Stimulated activated CD4-positive, alpha-beta T cell treated with anti-CD3 and anti-CD28 coated beads, Interleukin-1b, Interleukin-23, amount 100 ng/mL, for 1 hour (primary cell): ENCODE data around the gene OSMR.

Source experiments
- DNase-seq, 2 donors: peaks; one replicate each; pipeline ENCODE4 v3.0.0-alpha.2; 2020; ENCODE audit warnings: low read depth in 2 of 2

The OSMR gene

GRCh38 chr5:38925154-38925925, 79.5 kb downstream of the OSMR start:
- no peak for DNase-seq

- no peak for DNase-seq
These were observed 80.3 kb downstream of the OSMR start for GRCh38 chr5:38926121-38926520.

GRCh38 chr5:38927470-38927869, 81.7 kb downstream of the OSMR start:
- DNase-seq: no peak

GRCh38 chr5:38929838-38930237, 84.0 kb downstream of the OSMR start:
- no peak for DNase-seq

- DNase-seq: no peak
These were observed 85.9 kb downstream of the OSMR start for GRCh38 chr5:38931731-38932130.

- no peak for DNase-seq
These were observed 87.1 kb downstream of the OSMR start for GRCh38 chr5:38932854-38933408.

GRCh38 chr5:38935437-38935836, 89.6 kb downstream of the OSMR start:
- DNase-seq: no peak

- DNase-seq: no peak
These were observed 90.5 kb downstream of the OSMR start for GRCh38 chr5:38936269-38936668.

- DNase-seq: no peak
These were observed 92.6 kb downstream of the OSMR start for GRCh38 chr5:38938424-38938823.

- DNase-seq: no peak
These were observed 93.2 kb downstream of the OSMR start for GRCh38 chr5:38938973-38939372.

- no peak for DNase-seq
These were observed 94.5 kb downstream of the OSMR start for GRCh38 chr5:38940230-38940858.

GRCh38 chr5:38941912-38942311, 96.1 kb downstream of the OSMR start:
- DNase-seq: no peak

GRCh38 chr5:38944282-38944681, 98.5 kb downstream of the OSMR start:
- no peak for DNase-seq

- DNase-seq: no peak
These were observed 102.7 kb downstream of the OSMR start for GRCh38 chr5:38948501-38948900.

GRCh38 chr5:38953426-38954012, 107.7 kb downstream of the OSMR start:
- DNase-seq: no peak

- no peak for DNase-seq
These were observed 115.9 kb downstream of the OSMR start for GRCh38 chr5:38961691-38962090.

GRCh38 chr5:38968665-38969064, 122.9 kb downstream of the OSMR start:
- DNase-seq: no peak

- DNase-seq: no peak
These were observed 132.2 kb downstream of the OSMR start for GRCh38 chr5:38978036-38978435.

- DNase-seq: no peak
These were observed 133.7 kb downstream of the OSMR start for GRCh38 chr5:38979535-38979934.
